IMR-90 (cell line): ENCODE results near the gene BRPF1. TPM values are rescaled to one million over a fixed set of nuclear protein-coding genes. Genes with fewer than 3 reads are reported as not detected.

Experiments used
- ATAC-seq: fragments of 200-7000 bp; cut with Tn5 transposase; 2 replicates; pipeline ENCODE4 v1.9.1; 2020; ENCODE audit warnings: low read depth, mild to moderate bottlenecking, moderate library complexity
- BruUV-seq: library from RNA; stranded (reverse); fragments of 400-500 nt; replicated peaks from 2 replicates; lab custom pipeline; 2021; lab: Mats Ljungman, UMichigan
- CTCF ChIA-PET: fragments of 300-600 bp; formaldehyde crosslinking; extraction: SDS; loops from one replicate; lab custom pipeline; 2021; ENCODE audit warnings: antibody characterized with exemption; lab: Yijun Ruan, JAX
- POLR2A ChIA-PET: fragments of 300-600 bp; sonication (Branson Sonifier 250); formaldehyde crosslinking; loops from one replicate; lab custom pipeline; 2022; ENCODE audit warnings: antibody characterized with exemption; ENCODE audit not compliant: unreplicated experiment; lab: Charles Lee
- DNase-seq: peaks from one replicate; pipeline ENCODE4 v3.0.0; 2013
- H2AFZ ChIP-seq: replicated peaks from 2 replicates; pipeline ENCODE3; 2013; ENCODE audit warnings: low read length, mild to moderate bottlenecking; ENCODE audit not compliant: poor library complexity
- H2AK5ac ChIP-seq: 2 replicates; pipeline ENCODE4 v1.6.1; 2013; ENCODE audit warnings: low read depth, low read length, inconsistent platforms
- H2AK9ac ChIP-seq: replicated peaks from 2 replicates; pipeline ENCODE3; 2013; ENCODE audit warnings: mild to moderate bottlenecking, low read depth, low read length, moderate library complexity; ENCODE audit not compliant: poor library complexity
- H2BK120ac ChIP-seq: 2 replicates; pipeline ENCODE4 v1.6.1; 2013; ENCODE audit warnings: low read depth, low read length, inconsistent platforms
- H2BK15ac ChIP-seq: 3 replicates; pipeline ENCODE4 v1.6.1; 2013; ENCODE audit warnings: low read depth, low read length, inconsistent platforms
- H2BK20ac ChIP-seq: 2 replicates; pipeline ENCODE4 v1.6.1; 2013; ENCODE audit warnings: low read depth, mild to moderate bottlenecking, inconsistent platforms, low read length, moderate library complexity
- H2BK5ac ChIP-seq: 2 replicates; pipeline ENCODE4 v1.6.1; 2013; ENCODE audit warnings: mild to moderate bottlenecking, low read depth, low read length, inconsistent platforms; ENCODE audit not compliant: poor library complexity, severe bottlenecking
- H3K14ac ChIP-seq: replicated peaks from 2 replicates; pipeline ENCODE4 v1.6.1; 2013; ENCODE audit warnings: low read depth, low read length, inconsistent platforms
- H3K18ac ChIP-seq: 2 replicates; pipeline ENCODE4 v1.6.1; 2013; ENCODE audit warnings: low read depth, low read length, control low read depth
- H3K23ac ChIP-seq: 2 replicates; pipeline ENCODE4 v1.6.1; 2013; ENCODE audit warnings: low read depth, low read length, inconsistent platforms
- H3K27ac ChIP-seq: 2 replicates; pipeline ENCODE4 v1.5.1; 2013; ENCODE audit warnings: mild to moderate bottlenecking, control low read depth, low read length; ENCODE audit not compliant: insufficient read depth
- H3K27me3 ChIP-seq: 2 replicates; pipeline ENCODE4 v1.6.1; 2013; ENCODE audit warnings: low read length; ENCODE audit not compliant: control insufficient read depth, insufficient read depth
- H3K36me3 ChIP-seq: 2 replicates; pipeline ENCODE4 v1.6.1; 2013; ENCODE audit warnings: low read length, mixed read lengths; ENCODE audit not compliant: control insufficient read depth, insufficient read depth
- H3K4ac ChIP-seq: 2 replicates; pipeline ENCODE4 v1.6.1; 2013; ENCODE audit warnings: low read depth, low read length, inconsistent platforms
- H3K4me1 ChIP-seq: 2 replicates; pipeline ENCODE4 v1.6.1; 2013; ENCODE audit warnings: low read length, mixed read lengths; ENCODE audit not compliant: control insufficient read depth, insufficient read depth
- H3K4me2 ChIP-seq: 2 replicates; pipeline ENCODE4 v1.6.1; 2013; ENCODE audit warnings: low read depth, mild to moderate bottlenecking, control low read depth, low read length, moderate library complexity
- H3K4me3 ChIP-seq: 2 replicates; pipeline ENCODE4 v1.5.1; 2013; ENCODE audit warnings: low read depth, mild to moderate bottlenecking, control low read depth, low read length, moderate library complexity; ENCODE audit not compliant: insufficient read depth
- H3K56ac ChIP-seq: 2 replicates; pipeline ENCODE4 v1.6.1; 2013; ENCODE audit warnings: low read length, inconsistent platforms; ENCODE audit not compliant: insufficient read depth; ENCODE audit errors: extremely low read depth
- H3K79me1 ChIP-seq, 2 experiments: 2 replicates each; pipeline ENCODE4 v1.6.1; 2013; ENCODE audit warnings: low read length in 2 of 2, inconsistent platforms in 1 of 2, low read depth in 1 of 2
- H3K9ac ChIP-seq: 2 replicates; pipeline ENCODE4 v1.6.1; 2013; ENCODE audit warnings: low read depth, low read length, control low read depth
- H3K9me1 ChIP-seq: 2 replicates; pipeline ENCODE4 v1.6.1; 2013; ENCODE audit warnings: low read length, inconsistent platforms; ENCODE audit not compliant: insufficient read depth
- H3K9me3 ChIP-seq: 2 replicates; pipeline ENCODE4 v1.6.1; 2013; ENCODE audit warnings: low read length; ENCODE audit not compliant: control insufficient read depth, insufficient read depth
- H4K20me1 ChIP-seq: 2 replicates; pipeline ENCODE4 v1.6.1; 2013; ENCODE audit warnings: low read length, inconsistent platforms; ENCODE audit not compliant: insufficient read depth
- H4K5ac ChIP-seq: 2 replicates; pipeline ENCODE4 v1.6.1; 2013; ENCODE audit warnings: mild to moderate bottlenecking, low read depth, low read length, control low read depth
- H4K8ac ChIP-seq, 2 experiments: 2 replicates each; pipeline ENCODE4 v1.6.1; 2013; ENCODE audit warnings: low read depth in 2 of 2, low read length in 2 of 2, control low read depth in 1 of 2, inconsistent platforms in 1 of 2
- H4K91ac ChIP-seq: 2 replicates; pipeline ENCODE4 v1.6.1; 2013; ENCODE audit warnings: low read depth, low read length, inconsistent platforms; ENCODE audit not compliant: insufficient read depth
- CEBPB ChIP-seq: IDR thresholded peaks from 2 replicates; pipeline ENCODE4 v1.6.1; 2012; ENCODE audit warnings: low read depth, low read length, improper control_type of control experiment
- MXI1 ChIP-seq: IDR thresholded peaks from 2 replicates; pipeline ENCODE4 v1.6.1; 2012; ENCODE audit warnings: low read depth, mild to moderate bottlenecking, low read length, moderate library complexity, borderline replicate concordance
- POLR2A ChIP-seq: IDR thresholded peaks from 2 replicates; pipeline ENCODE4 v1.6.1; 2012; ENCODE audit warnings: mild to moderate bottlenecking, low read depth, low read length
- RAD21 ChIP-seq: IDR thresholded peaks from 2 replicates; pipeline ENCODE4 v1.6.1; 2012; ENCODE audit warnings: low read length, improper control_type of control experiment
- RFX5 ChIP-seq: IDR thresholded peaks from 2 replicates; pipeline ENCODE4 v1.8.0; 2012; ENCODE audit warnings: low read depth, mild to moderate bottlenecking, low read length, moderate library complexity
- SMC3 ChIP-seq: fragments of 150-350 bp; IDR thresholded peaks from 2 replicates; pipeline ENCODE4 v1.6.1; 2016; ENCODE audit warnings: low read depth, mild to moderate bottlenecking, antibody characterized with exemption, low read length, moderate library complexity
- WGBS, 2 experiments: methylation state at CpG; one replicate each; pipeline versions ENCODE4 v1.1.5 to v1.1.7; 2013; ENCODE audit warnings: missing lambda C conversion rate in 2 of 2; ENCODE audit not compliant: insufficient read length in 1 of 2; ENCODE audit errors: extremely low coverage in 2 of 2; 5-methylcytosine and 5-hydroxymethylcytosine counted together
- dilution Hi-C: fragments of 300-500 bp; cut with HindIII; formaldehyde crosslinking; loops from one replicate; pipeline ENCODE4 v1.14.3; 2018; ENCODE audit warnings: low sequenced_read_pairs; ENCODE audit not compliant: unreplicated experiment
- in situ Hi-C: fragments of 300-500 bp; cut with MboI; formaldehyde crosslinking; loops from 3 replicates; pipeline ENCODE4 v1.14.3; 2019; ENCODE audit warnings: low sequenced_read_pairs, inconsistent platforms, mixed read lengths
- intact Hi-C: fragments of 100-400 bp; cut with micrococcal nuclease; formaldehyde crosslinking; loops from 2 replicates; pipeline ENCODE4 v1.10.0; 2022
- polyA plus RNA-seq, 3 experiments: library from polyadenylated mRNA; depleted of rRNA; stranded (reverse); fragments of >200 nt; gene quantifications; 2 replicates each; pipeline ENCODE4 v1.2.3, GENCODE V29; 2012; ENCODE audit warnings: low replicate concordance in 1 of 3
- total RNA-seq: library from RNA; depleted of rRNA; stranded (reverse); fragments of >200 nt; gene quantifications from 2 replicates; pipeline ENCODE4 v1.2.3, GENCODE V29; 2012

BRPF1 gene
- total and polyA plus RNA-seq, 2 of the 4 experiments (the other 2 are of a cell fraction), result 13.6 to 15.6 TPM

GRCh38 chr3:9749645-9750555 lies 18.4 kb downstream of the BRPF1 start, which contains the start of gene OGG1:
Gene OGG1, plus strand, starts transcription at chr3:9749952. Its CDS starts 335 bp downstream, at chr3:9750287.
- Histone ChIP-seq H3K4me3 (peak within 1 kb of the TSS; percentile 64), H2BK5ac (peak within 1 kb of the TSS; percentile 95), H3K4ac (peak within 1 kb of the TSS; percentile 97), H3K9ac (peak within 1 kb of the TSS; percentile 82), H4K20me1 (no peaks in the 10 kb centered on the region), H3K27ac (peak within 1 kb of the TSS; percentile 90), H2AK9ac (peak within 1 kb of the TSS; percentile 91), H4K91ac (peak within 1 kb of the TSS; percentile 97), H3K4me1 (peaks cover 20% of the 10 kb centered on the region), H2BK120ac (peak within 1 kb of the TSS; percentile 96), H4K8ac (peak within 1 kb of the TSS; percentile 70 to 98), H3K9me3 (no peaks in the 10 kb centered on the region), H2AFZ (peak within 1 kb of the TSS; percentile 99), H2AK5ac (peak within 1 kb of the TSS; percentile 83), H2BK20ac (peak within 1 kb of the TSS; percentile 74), H3K4me2 (peak within 1 kb of the TSS; percentile 82), H3K36me3 (peaks cover 39% of the 10 kb centered on the region), H3K79me1 (peaks cover 17 to 42% of the 10 kb centered on the region in 2 experiments), H3K56ac (peak within 1 kb of the TSS; percentile 98), H2BK15ac (peak within 1 kb of the TSS; percentile 90; the same call in 2 of the 3 replicates), H3K14ac (peak within 1 kb of the TSS; percentile 96), H3K9me1 (peaks cover 17% of the 10 kb centered on the region), H4K5ac (peak within 1 kb of the TSS; percentile 78), H3K18ac (peak within 1 kb of the TSS; percentile 92), H3K27me3 (no peaks in the 10 kb centered on the region), H3K23ac (peak within 1 kb of the TSS; percentile 89)
- ATAC-seq, result peak; percentile 94
- intact Hi-C loops (loop anchor here (1.0 kb wide), 1 partner anchor 19 kb away; the partner anchor contains the start of gene BRPF1), dilution Hi-C loops (no loop called here), in situ Hi-C loops (no loop called here)
- peak; percentile 98 for DNase-seq
- CTCF ChIA-PET, result interaction anchor here (1.9 kb wide), 1 partner anchor 34 kb away, joined by 4 read pairs; no protein-coding TSS in a partner anchor
- POLR2A ChIA-PET, result interaction anchor here (1.6 kb wide), 1 partner anchor 17 kb away, joined by 5 read pairs; no protein-coding TSS in a partner anchor
- BruUV-seq, result no TSS peak
- WGBS, 2 experiments, result 0% methylated on average over 23 of the region's 60 CpGs; no CpG with 5 or more reads in 1 of the 2 experiments
- TF ChIP-seq POLR2A (peak; percentile 27; the same call in 1 of the 2 replicates), MXI1 (peak; percentile 79), SMC3 (no peak), CEBPB (no peak), RAD21 (no peak), RFX5 (no peak)
